H1 (cell line): Measurements from ENCODE around the gene SRPRB. TPM values are rescaled to one million over a fixed set of nuclear protein-coding genes. Genes with fewer than 3 reads are reported as not detected.

Experiments
- ASH2L ChIP-seq: fragments of 200-600, 300-600 bp; sonication (generic); IDR thresholded peaks from one replicate; pipeline ENCODE4 v1.7.1; 2017; ENCODE audit warnings: low read length
- BCL11A ChIP-seq, 2 experiments: IDR thresholded peaks; one replicate each; pipeline ENCODE4 v1.6.1; 2011; ENCODE audit warnings: low read depth in 2 of 2, low read length in 2 of 2, mild to moderate bottlenecking in 2 of 2
- CHD2 ChIP-seq: IDR thresholded peaks from 2 replicates; pipeline ENCODE4 v1.6.1; 2012; ENCODE audit warnings: low read length, improper control_type of control experiment
- CREB1 ChIP-seq: IDR thresholded peaks from 2 replicates; pipeline ENCODE4 v1.6.1; 2012; ENCODE audit warnings: inconsistent platforms
- EP300 ChIP-seq, 2 experiments: IDR thresholded peaks; 1 replicate in 1 of 2; 2 replicates in 1 of 2; pipeline ENCODE4 v1.6.1; 2011 to 2012; ENCODE audit warnings: low read depth in 2 of 2, low read length in 2 of 2, mild to moderate bottlenecking in 2 of 2, borderline replicate concordance in 1 of 2, inconsistent platforms in 1 of 2, moderate library complexity in 1 of 2
- KDM4A ChIP-seq: IDR thresholded peaks from one replicate; pipeline ENCODE4 v1.7.1; 2012; ENCODE audit warnings: low read depth, mild to moderate bottlenecking, moderate library complexity, low read length, inconsistent platforms; ENCODE audit not compliant: severe bottlenecking
- SAP30 ChIP-seq: fragments of 300-600 bp; sonication (generic); IDR thresholded peaks from 2 replicates; pipeline ENCODE4 v1.7.1; 2012; ENCODE audit warnings: low read length, moderate library complexity, mild to moderate bottlenecking, inconsistent platforms; ENCODE audit not compliant: insufficient read depth, insufficient replicate concordance
- polyA plus RNA-seq, 7 experiments: library from polyadenylated mRNA; depleted of rRNA in 3 of 7; stranded (reverse) in 5 of 7; unstranded in 2 of 7; fragments of >200 nt in 5 of 7; fragments of 200-250 nt in 2 of 7; gene quantifications; 1 replicate in 5 of 7; 2 replicates in 1 of 7; 4 replicates in 1 of 7; pipeline versions ENCODE4 v1.2.1 to v1.2.3, GENCODE V29; 2011 to 2013; ENCODE audit warnings: missing spikeins in 2 of 7, mixed read lengths in 2 of 7
- total RNA-seq: library from RNA; stranded (reverse); fragmentation: NEBNext Ultra II Directional; extraction: Animal tissue kit (Norgen Biotek cat#: 25700); gene quantifications from 2 replicates; pipeline ENCODE4 v1.2.1, GENCODE V29; 2021
- TF ChIP-seq, protein P1 (sequence below): IDR thresholded peaks from 2 replicates; pipeline ENCODE4 v1.6.1; 2012; ENCODE audit warnings: inconsistent platforms

The SRPRB gene
- total and polyA plus RNA-seq, 2 of the 8 experiments (the other 6 are each of a cell fraction or from before 2014, with no cell fraction given), result 15.9 to 49.8 TPM

DNA sequence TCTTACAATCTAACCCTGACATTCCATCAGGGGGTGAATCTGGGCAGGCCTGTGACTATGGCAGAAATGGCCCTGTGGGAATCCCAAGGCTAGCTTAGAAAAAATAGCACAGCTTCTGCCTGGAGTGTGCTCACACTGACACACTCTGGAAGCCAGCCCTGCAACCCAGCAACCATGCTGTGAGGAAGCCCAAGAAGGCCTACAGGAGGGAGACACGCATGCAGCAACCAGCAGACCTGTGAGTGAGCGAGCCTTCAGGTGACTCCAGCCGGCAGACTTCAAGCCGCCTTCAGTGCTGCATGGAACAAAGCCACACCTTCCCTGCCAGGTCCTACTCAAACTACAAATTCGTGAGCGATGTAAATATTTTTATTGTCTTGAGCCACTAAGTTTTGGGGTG, 64.0 kb downstream of the SRPRB start (continued):
- TF ChIP-seq ASH2L, result no peak
- TF ChIP-seq KDM4A, result no peak
- no peak for TF ChIP-seq SAP30
- TF ChIP-seq, protein P1, sequence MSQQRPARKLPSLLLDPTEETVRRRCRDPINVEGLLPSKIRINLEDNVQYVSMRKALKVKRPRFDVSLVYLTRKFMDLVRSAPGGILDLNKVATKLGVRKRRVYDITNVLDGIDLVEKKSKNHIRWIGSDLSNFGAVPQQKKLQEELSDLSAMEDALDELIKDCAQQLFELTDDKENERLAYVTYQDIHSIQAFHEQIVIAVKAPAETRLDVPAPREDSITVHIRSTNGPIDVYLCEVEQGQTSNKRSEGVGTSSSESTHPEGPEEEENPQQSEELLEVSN, result no peak
- no peak for TF ChIP-seq BCL11A (IDR thresholded peaks at IDR 0.05; ENCODE audit: low read depth in 2 of 2, low read length in 2 of 2)
- no peak for TF ChIP-seq EP300 (IDR thresholded peaks at IDR 0.05; ENCODE audit: borderline replicate concordance in 1 of 2, low read depth in 2 of 2, low read length in 2 of 2)
- no peak for TF ChIP-seq CREB1
- no peak for TF ChIP-seq CHD2
